GM12891 (cell line): ENCODE measurements around the gene YAF2. TPM values are rescaled to one million over a fixed set of nuclear protein-coding genes. Genes with fewer than 3 reads are reported as not detected.
A peak's percentile ranks its signal among the peaks of the same experiment; 100 is the strongest.

Source experiments
- DNase-seq: peaks from one replicate; pipeline ENCODE4 v3.0.0; 2011; ENCODE audit warnings: low spot score; ENCODE audit not compliant: insufficient read length
- FAIRE-seq: peaks from 2 replicates; lab custom pipeline; 2011; peaks lifted over from hg19 to GRCh38; lab: Jason Lieb, UNC
- PAX5 ChIP-seq: IDR thresholded peaks from 2 replicates; pipeline ENCODE4 v1.6.1; 2011; ENCODE audit warnings: low read length, moderate library complexity, mild to moderate bottlenecking; ENCODE audit not compliant: insufficient read depth, severe bottlenecking
- POLR2A ChIP-seq: IDR thresholded peaks from 2 replicates; pipeline ENCODE4 v1.6.1; 2011; ENCODE audit warnings: low read depth, low read length, control low read depth
- POLR2AphosphoS5 ChIP-seq: IDR thresholded peaks from 2 replicates; pipeline ENCODE4 v1.6.1; 2011; ENCODE audit warnings: low read depth, low read length, control low read depth
- POU2F2 ChIP-seq: IDR thresholded peaks from 2 replicates; pipeline ENCODE4 v1.6.1; 2011; ENCODE audit warnings: low read depth, mild to moderate bottlenecking, control low read depth, low read length, moderate library complexity
- SPI1 ChIP-seq: IDR thresholded peaks from 2 replicates; pipeline ENCODE4 v1.6.1; 2011; ENCODE audit warnings: low read depth, low read length, control low read depth
- TAF1 ChIP-seq: IDR thresholded peaks from 2 replicates; pipeline ENCODE4 v1.6.1; 2011; ENCODE audit warnings: low read depth, low read length, control low read depth
- polyA plus RNA-seq: library from polyadenylated mRNA; unstranded; fragments of >200 nt; gene quantifications from one replicate; pipeline ENCODE4 v1.2.1, GENCODE V29; 2012; ENCODE audit warnings: low read depth, missing spikeins, inconsistent platforms; ENCODE audit not compliant: missing spikeins

Gene YAF2, protein sequence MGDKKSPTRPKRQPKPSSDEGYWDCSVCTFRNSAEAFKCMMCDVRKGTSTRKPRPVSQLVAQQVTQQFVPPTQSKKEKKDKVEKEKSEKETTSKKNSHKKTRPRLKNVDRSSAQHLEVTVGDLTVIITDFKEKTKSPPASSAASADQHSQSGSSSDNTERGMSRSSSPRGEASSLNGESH
- 13.6 TPM for polyA plus RNA-seq

DNA sequence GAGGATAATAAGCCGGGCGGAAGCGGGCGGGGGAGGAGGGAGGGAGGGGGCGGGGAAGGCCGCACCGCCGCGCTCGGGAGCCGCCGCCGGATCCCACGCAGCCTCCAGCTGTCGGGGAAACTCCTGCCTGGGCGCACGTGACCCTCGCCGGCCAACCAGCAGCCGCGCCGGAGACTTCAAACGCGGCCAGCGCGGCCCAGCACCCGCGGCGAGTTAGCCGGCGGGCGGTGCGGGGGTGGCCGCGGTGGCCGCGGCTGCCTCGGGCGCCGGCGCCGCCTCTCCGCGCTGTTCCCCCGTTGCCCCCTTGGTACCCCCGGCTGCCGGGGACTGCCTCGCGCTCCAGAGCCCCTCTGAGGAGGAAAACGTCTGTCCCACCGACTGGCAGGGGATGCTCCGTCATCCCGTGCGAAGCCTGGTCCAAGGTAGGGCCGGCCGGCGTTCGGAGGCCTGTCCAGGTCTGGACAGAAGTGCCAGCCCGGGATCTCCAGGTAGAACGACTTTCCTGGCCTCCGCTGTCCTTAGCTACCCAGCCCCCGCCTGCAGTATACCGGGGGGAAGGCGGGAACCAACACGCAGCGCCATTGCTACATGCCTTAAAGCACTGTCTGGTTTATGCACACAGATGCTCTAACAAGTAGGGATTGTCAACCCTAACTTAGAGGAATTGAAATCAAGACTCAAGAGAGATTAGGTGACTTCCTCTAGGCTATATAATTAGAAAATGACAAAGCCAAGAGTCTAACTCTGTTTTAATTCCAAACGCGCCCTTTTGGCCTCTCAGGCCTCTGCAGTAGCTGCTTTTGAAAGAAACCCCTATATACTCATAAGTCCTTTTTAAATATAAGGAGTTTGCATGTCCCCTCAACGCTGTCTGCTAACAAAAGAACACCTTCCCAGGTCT is at the start of gene YAF2:
YAF2 (minus strand) TSS at position 9 of the 901 bp plus-strand sequence. CDS start 68 bp downstream, outside the sequence.
- peak; percentile 97 for FAIRE-seq
- peak; percentile 82 for DNase-seq
- TF ChIP-seq POU2F2 = no peak
- TF ChIP-seq SPI1 = no peak
- TF ChIP-seq POLR2A = peak; percentile 67; the same call in 1 of the 2 replicates
- TF ChIP-seq POLR2AphosphoS5 = peak; percentile 59; the same call in 1 of the 2 replicates
- peak; percentile 15; the same call in 1 of the 2 replicates for TF ChIP-seq TAF1
- no peak for TF ChIP-seq PAX5

DNA sequence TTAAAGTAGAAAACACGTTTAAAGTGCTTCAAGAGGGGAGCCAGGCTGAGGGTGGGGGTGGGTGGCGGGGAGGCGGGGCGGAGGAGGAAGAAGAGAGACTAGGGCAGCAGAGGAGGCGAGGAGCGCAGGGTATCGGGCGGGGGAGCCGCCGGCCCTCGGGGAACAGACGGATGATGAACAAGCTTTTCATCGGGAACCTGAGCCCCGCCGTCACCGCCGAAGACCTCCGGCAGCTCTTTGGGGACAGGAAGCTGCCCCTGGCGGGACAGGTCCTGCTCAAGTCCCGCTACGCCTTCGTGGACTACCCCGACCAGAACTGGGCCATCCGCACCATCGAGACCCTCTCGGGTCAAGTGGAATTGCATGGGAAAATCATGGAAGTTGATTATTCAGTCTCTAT is 48.7 kb upstream of the YAF2 start:
- DNase-seq (no peak), FAIRE-seq (no peak)
- TF ChIP-seq POLR2AphosphoS5 = no peak

DNA sequence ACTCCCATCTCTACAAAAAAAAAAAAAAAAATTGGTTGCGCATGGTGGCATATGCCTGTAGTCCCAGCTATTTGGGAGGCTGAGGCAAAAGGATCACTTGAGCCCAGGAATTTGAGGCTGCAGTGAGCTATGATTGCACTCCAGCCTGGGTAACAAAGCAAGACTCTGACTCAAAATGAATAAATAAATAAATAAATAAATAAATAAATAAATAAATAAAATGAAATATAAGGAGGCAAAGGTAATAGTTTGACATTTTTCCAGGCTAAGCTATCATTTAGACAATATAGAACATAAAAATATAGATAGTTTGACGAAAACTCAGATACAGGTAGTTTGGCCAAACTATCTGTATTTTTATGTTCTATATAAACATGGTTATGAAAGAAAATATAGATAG is 47.4 kb upstream of the YAF2 start:
- DNase-seq = no peak

DNA sequence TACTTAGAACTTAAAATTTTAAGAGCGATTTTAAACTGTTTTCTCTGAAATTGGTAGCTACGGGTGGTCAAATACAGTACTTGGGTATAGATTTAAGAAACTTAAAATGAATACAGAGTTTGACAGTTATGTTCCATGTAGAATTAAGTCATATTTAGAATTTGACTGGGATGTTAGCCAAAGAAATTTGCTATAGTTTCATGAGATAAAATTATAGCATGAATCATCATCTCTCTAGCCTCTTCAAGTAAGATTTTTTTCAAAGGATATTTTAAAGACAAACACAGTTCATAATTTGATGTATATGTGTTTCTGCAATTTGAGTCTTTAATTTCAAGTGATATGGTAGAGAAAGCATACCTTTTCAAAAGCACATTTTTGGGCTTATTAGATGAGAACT is 46.8 kb upstream of the YAF2 start:
- no peak for FAIRE-seq
- DNase-seq = no peak
- TF ChIP-seq POLR2A = no peak
- no peak for TF ChIP-seq PAX5
- no peak for TF ChIP-seq TAF1
- TF ChIP-seq SPI1 = no peak
- no peak for TF ChIP-seq POU2F2
- no peak for TF ChIP-seq POLR2AphosphoS5

More for the DNA sequence above, 47.4 kb upstream of the YAF2 start:
- TF ChIP-seq POLR2A = no peak
- no peak for TF ChIP-seq PAX5
- no peak for TF ChIP-seq TAF1
- TF ChIP-seq SPI1 = no peak
- TF ChIP-seq POU2F2 = no peak
- TF ChIP-seq POLR2AphosphoS5 = no peak
- FAIRE-seq = no peak

DNA sequence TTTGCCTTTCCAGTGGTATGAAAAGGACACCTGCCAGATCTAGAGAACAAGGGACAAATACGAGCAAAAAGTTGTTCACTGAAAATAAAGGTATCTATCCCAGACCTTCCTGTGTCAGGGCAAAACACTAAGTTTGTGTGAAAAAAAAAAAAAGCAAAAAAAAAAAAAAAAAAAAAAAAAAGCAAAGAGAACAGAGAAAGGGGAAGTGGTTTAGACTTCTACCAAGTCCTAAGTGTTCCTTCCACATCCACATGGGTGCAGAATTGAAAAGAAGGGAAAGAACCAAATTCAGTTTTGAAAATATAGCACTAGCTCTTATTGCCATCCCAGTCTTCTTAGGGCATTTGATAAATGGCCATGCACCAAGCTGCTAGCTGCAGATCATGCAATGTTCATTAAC is 46.1 kb upstream of the YAF2 start:
- peak; percentile 43 for FAIRE-seq
- TF ChIP-seq SPI1 (peak; percentile 94), POU2F2 (no peak), TAF1 (no peak)

DNA sequence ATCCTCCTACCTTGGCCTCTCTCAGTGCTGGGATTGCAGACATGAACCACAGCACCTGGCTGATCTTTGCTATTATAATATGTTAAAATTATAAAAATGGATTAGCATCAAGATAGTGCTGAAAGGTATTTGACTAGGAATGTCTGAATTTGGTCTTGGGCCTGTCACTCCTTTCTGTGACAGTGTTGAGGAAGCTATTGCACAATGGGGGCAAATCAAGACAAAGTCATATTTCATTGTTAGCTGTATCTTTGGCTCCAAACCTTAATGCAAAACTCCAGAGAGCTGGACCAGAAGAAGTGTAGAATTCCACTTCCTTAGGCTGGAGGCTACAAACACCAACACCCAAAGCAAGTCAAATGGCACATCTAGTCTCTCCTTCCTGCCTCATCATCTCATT is 45.7 kb upstream of the YAF2 start:
- peak; percentile 51 for FAIRE-seq

More for the DNA sequence above, 46.1 kb upstream of the YAF2 start:
- DNase-seq = no peak

DNA sequence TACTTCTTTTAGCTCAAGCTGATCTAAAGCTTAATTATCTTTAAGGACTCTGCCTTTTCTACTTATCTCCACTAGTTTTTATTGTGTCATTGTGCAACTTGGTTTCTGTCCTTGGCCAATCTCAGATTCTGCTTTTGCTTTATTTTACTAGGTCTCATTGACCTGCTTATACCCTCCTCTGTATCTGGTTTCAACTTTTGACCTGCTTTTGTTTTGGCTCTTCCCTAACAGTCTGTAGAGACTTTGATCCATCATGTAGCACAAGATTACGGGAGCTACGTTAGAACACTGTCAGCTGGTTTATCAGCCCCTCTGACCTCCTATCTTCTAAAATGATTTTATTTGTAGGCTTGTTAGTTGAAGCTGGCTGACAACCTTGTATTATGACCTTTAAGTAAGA is 44.2 kb upstream of the YAF2 start:
- no peak for FAIRE-seq
- no peak for DNase-seq
- no peak for TF ChIP-seq PAX5

More for the DNA sequence above, 45.7 kb upstream of the YAF2 start:
- TF ChIP-seq POLR2A (no peak), PAX5 (no peak), POU2F2 (no peak), SPI1 (no peak), POLR2AphosphoS5 (no peak), TAF1 (no peak)
- no peak for DNase-seq

DNA sequence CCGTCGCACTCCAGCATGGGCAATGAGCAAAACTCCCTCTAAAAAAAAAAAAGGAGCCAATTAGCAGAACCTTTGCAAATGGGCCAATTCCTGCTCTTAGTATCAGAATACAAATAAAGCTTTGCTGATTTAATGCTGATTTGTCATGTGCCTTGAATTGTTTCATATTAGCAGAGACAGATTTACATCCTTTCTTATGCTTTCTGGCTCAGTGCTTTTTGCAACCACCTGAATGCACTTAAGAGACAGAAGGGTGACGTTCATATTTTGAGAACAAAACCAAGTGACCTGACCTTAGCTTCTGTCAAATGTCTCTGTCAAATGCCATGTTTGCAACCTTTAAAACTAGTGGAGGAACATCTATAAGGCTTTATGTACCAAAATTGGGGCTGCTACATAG is 43.8 kb upstream of the YAF2 start:
- no peak for DNase-seq
- no peak for FAIRE-seq
- TF ChIP-seq POLR2A = no peak

DNA sequence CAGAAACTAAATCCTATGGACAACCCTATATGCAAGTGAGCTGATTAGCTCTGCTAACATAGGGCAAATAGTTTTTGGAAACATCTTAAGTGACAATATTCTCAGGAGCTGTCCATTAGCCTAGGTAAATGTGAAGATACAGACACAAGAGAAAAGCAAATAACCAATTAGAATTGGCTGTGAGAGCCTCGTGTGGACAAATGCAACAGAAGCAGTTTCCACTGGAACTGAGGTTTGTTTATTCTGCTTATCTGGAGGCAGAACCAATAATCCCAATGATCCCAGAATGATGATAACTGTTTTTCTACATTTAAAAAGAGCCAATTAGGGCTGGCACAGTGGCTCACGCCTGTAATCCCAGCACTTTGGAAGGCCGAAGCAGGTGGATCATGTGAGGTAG is 43.2 kb upstream of the YAF2 start:
- TF ChIP-seq POLR2A (no peak), POU2F2 (no peak), SPI1 (no peak), POLR2AphosphoS5 (no peak), TAF1 (no peak), PAX5 (no peak)
- FAIRE-seq = no peak
- no peak for DNase-seq

DNA sequence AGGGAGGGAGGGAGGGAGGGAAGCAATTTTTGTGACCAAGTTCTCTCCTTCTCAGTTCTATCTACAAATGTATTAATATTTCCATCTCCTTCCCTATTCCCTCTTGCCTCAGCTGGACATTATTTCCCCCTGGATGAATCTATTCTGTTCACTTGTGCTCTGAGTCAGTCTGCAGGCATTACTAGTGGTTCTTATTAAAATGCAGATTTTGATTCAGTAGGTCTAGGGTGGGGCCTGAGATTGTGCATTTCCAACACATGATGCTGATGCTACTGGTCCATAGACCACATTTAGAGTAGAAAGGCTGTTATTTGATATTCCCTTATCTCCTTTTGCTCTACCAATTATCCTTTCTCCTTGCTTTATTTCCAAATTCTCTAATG is 40.1 kb upstream of the YAF2 start:
- TF ChIP-seq POU2F2 (no peak), TAF1 (no peak), SPI1 (no peak), POLR2AphosphoS5 (no peak), POLR2A (no peak), PAX5 (no peak)
- FAIRE-seq (no peak), DNase-seq (no peak)
